ENCODE results near the gene LCA5.

The LCA5 gene

GRCh38 chr6:79512014-79512413, 25.2 kb downstream of the LCA5 start:
- Histone ChIP-seq H3K36me3 (ENCODE audit: insufficient read depth, low read length) (peaks cover 28% of the 10 kb centered on the region), H3K9me3 (ENCODE audit: insufficient read depth, low read depth, low read length) (no peaks in the 10 kb centered on the region), H3K4me3 (ENCODE audit: low read length) (no peak overlapping the region), H3K9ac (ENCODE audit: low read depth, low read length) (no peak overlapping the region), H3K27me3 (ENCODE audit: insufficient read depth, low read length) (no peaks in the 10 kb centered on the region), H3K4me1 (ENCODE audit: insufficient read depth, low read length) (no peaks in the 10 kb centered on the region), H3K27ac (ENCODE audit: low read depth, low read length) (no peak overlapping the region)
- 100% methylated on average over 3 of the region's 6 CpGs for WGBS

- 100% methylated on average over 1 of the region's 1 CpG for WGBS
- H3K4me3 ChIP-seq (ENCODE audit: low read length): no peak overlapping the region
- H3K27ac ChIP-seq (ENCODE audit: low read depth, low read length): no peak overlapping the region
- H3K9ac ChIP-seq (ENCODE audit: low read depth, low read length): no peak overlapping the region
- H3K27me3 ChIP-seq (ENCODE audit: insufficient read depth, low read length): no peaks in the 10 kb centered on the region
- no peaks in the 10 kb centered on the region for H3K4me1 ChIP-seq (ENCODE audit: insufficient read depth, low read length)
- peaks cover 29% of the 10 kb centered on the region for H3K36me3 ChIP-seq (ENCODE audit: insufficient read depth, low read length)
- H3K9me3 ChIP-seq (ENCODE audit: insufficient read depth, low read depth, low read length): no peaks in the 10 kb centered on the region
Measured at GRCh38 chr6:79510707-79511106, 26.5 kb downstream of the LCA5 start.

GRCh38 chr6:79506251-79506650, 31.0 kb downstream of the LCA5 start:
- H3K36me3 ChIP-seq (ENCODE audit: insufficient read depth, low read length): peaks cover 17% of the 10 kb centered on the region
- no peak overlapping the region for H3K9ac ChIP-seq (ENCODE audit: low read depth, low read length)
- no peaks in the 10 kb centered on the region for H3K4me1 ChIP-seq (ENCODE audit: insufficient read depth, low read length)
- WGBS: 95% methylated on average over 1 of the region's 1 CpG
- no peaks in the 10 kb centered on the region for H3K27me3 ChIP-seq (ENCODE audit: insufficient read depth, low read length)
- H3K27ac ChIP-seq (ENCODE audit: low read depth, low read length): no peak overlapping the region
- no peaks in the 10 kb centered on the region for H3K9me3 ChIP-seq (ENCODE audit: insufficient read depth, low read depth, low read length)
- no peak overlapping the region for H3K4me3 ChIP-seq (ENCODE audit: low read length)

- H3K27me3 ChIP-seq (ENCODE audit: insufficient read depth, low read length): no peaks in the 10 kb centered on the region
- no peak overlapping the region for H3K9ac ChIP-seq (ENCODE audit: low read depth, low read length)
- 93% methylated on average over 1 of the region's 2 CpGs for WGBS
- H3K9me3 ChIP-seq (ENCODE audit: insufficient read depth, low read depth, low read length): no peaks in the 10 kb centered on the region
- no peak overlapping the region for H3K4me3 ChIP-seq (ENCODE audit: low read length)
- H3K4me1 ChIP-seq (ENCODE audit: insufficient read depth, low read length): no peaks in the 10 kb centered on the region
- peaks cover 8% of the 10 kb centered on the region for H3K36me3 ChIP-seq (ENCODE audit: insufficient read depth, low read length)
- H3K27ac ChIP-seq (ENCODE audit: low read depth, low read length): no peak overlapping the region
Measured at GRCh38 chr6:79504372-79504771, 32.9 kb downstream of the LCA5 start.

- no peaks in the 10 kb centered on the region for H3K36me3 ChIP-seq (ENCODE audit: insufficient read depth, low read length)
- H3K27ac ChIP-seq (ENCODE audit: low read depth, low read length): no peak overlapping the region
- peaks cover 7% of the 10 kb centered on the region for H3K4me1 ChIP-seq (ENCODE audit: insufficient read depth, low read length)
- H3K4me3 ChIP-seq (ENCODE audit: low read length): no peak overlapping the region
- 100% methylated on average over 1 of the region's 1 CpG for WGBS
- H3K9me3 ChIP-seq (ENCODE audit: insufficient read depth, low read depth, low read length): no peaks in the 10 kb centered on the region
- H3K27me3 ChIP-seq (ENCODE audit: insufficient read depth, low read length): no peaks in the 10 kb centered on the region
- no peak overlapping the region for H3K9ac ChIP-seq (ENCODE audit: low read depth, low read length)
Measured at GRCh38 chr6:79498842-79499241, 38.4 kb downstream of the LCA5 start.

- H3K4me3 ChIP-seq (ENCODE audit: low read length): no peak overlapping the region
- WGBS: 92% methylated on average over 10 of the region's 10 CpGs
- no peak overlapping the region for H3K27ac ChIP-seq (ENCODE audit: low read depth, low read length)
- no peaks in the 10 kb centered on the region; the same call in 1 of the 2 replicates for H3K36me3 ChIP-seq (ENCODE audit: insufficient read depth, low read length)
- peaks cover 7% of the 10 kb centered on the region for H3K4me1 ChIP-seq (ENCODE audit: insufficient read depth, low read length)
- H3K27me3 ChIP-seq (ENCODE audit: insufficient read depth, low read length): no peaks in the 10 kb centered on the region
- H3K9me3 ChIP-seq (ENCODE audit: insufficient read depth, low read depth, low read length): no peaks in the 10 kb centered on the region
- H3K9ac ChIP-seq (ENCODE audit: low read depth, low read length): no peak overlapping the region
Measured at GRCh38 chr6:79495246-79495645, 42.0 kb downstream of the LCA5 start.

GRCh38 chr6:79494841-79495240, 42.4 kb downstream of the LCA5 start:
- WGBS: 21% methylated on average over 5 of the region's 5 CpGs

GRCh38 chr6:79470728-79471127, 66.5 kb downstream of the LCA5 start:
- Histone ChIP-seq H3K4me1 (ENCODE audit: insufficient read depth, low read length) (peaks cover 4% of the 10 kb centered on the region), H3K9ac (ENCODE audit: low read depth, low read length) (no peak overlapping the region), H3K36me3 (ENCODE audit: insufficient read depth, low read length) (no peaks in the 10 kb centered on the region), H3K27ac (ENCODE audit: low read depth, low read length) (no peak overlapping the region), H3K9me3 (ENCODE audit: insufficient read depth, low read depth, low read length) (no peaks in the 10 kb centered on the region), H3K4me3 (ENCODE audit: low read length) (no peak overlapping the region), H3K27me3 (ENCODE audit: insufficient read depth, low read length) (no peaks in the 10 kb centered on the region)

More at GRCh38 chr6:79494841-79495240, 42.4 kb downstream of the LCA5 start:
- H3K36me3 ChIP-seq (ENCODE audit: insufficient read depth, low read length): no peaks in the 10 kb centered on the region; the same call in 1 of the 2 replicates
- peaks cover 7% of the 10 kb centered on the region for H3K4me1 ChIP-seq (ENCODE audit: insufficient read depth, low read length)
- H3K27ac ChIP-seq (ENCODE audit: low read depth, low read length): no peak overlapping the region
- no peaks in the 10 kb centered on the region for H3K9me3 ChIP-seq (ENCODE audit: insufficient read depth, low read depth, low read length)
- H3K9ac ChIP-seq (ENCODE audit: low read depth, low read length): no peak overlapping the region
- no peaks in the 10 kb centered on the region for H3K27me3 ChIP-seq (ENCODE audit: insufficient read depth, low read length)
- no peak overlapping the region for H3K4me3 ChIP-seq (ENCODE audit: low read length)

- Histone ChIP-seq H3K9ac (ENCODE audit: low read depth, low read length) (no peak overlapping the region), H3K4me1 (ENCODE audit: insufficient read depth, low read length) (peaks cover 15% of the 10 kb centered on the region), H3K9me3 (ENCODE audit: insufficient read depth, low read depth, low read length) (no peaks in the 10 kb centered on the region), H3K4me3 (ENCODE audit: low read length) (no peak overlapping the region), H3K27me3 (ENCODE audit: insufficient read depth, low read length) (no peaks in the 10 kb centered on the region), H3K36me3 (ENCODE audit: insufficient read depth, low read length) (no peaks in the 10 kb centered on the region), H3K27ac (ENCODE audit: low read depth, low read length) (no peak overlapping the region)
- 93% methylated on average over 4 of the region's 5 CpGs for WGBS
Measured at GRCh38 chr6:79469376-79470246, 67.6 kb downstream of the LCA5 start.

- no peaks in the 10 kb centered on the region for H3K36me3 ChIP-seq (ENCODE audit: insufficient read depth, low read length)
- WGBS: 89% methylated on average over 8 of the region's 8 CpGs
- H3K4me1 ChIP-seq (ENCODE audit: insufficient read depth, low read length): peaks cover 24% of the 10 kb centered on the region
- no peaks in the 10 kb centered on the region for H3K9me3 ChIP-seq (ENCODE audit: insufficient read depth, low read depth, low read length)
- no peak overlapping the region for H3K9ac ChIP-seq (ENCODE audit: low read depth, low read length)
- H3K27me3 ChIP-seq (ENCODE audit: insufficient read depth, low read length): no peaks in the 10 kb centered on the region
- H3K4me3 ChIP-seq (ENCODE audit: low read length): no peak overlapping the region
- H3K27ac ChIP-seq (ENCODE audit: low read depth, low read length): no peak overlapping the region
Measured at GRCh38 chr6:79468587-79468986, 68.6 kb downstream of the LCA5 start.

- H3K27ac ChIP-seq (ENCODE audit: low read depth, low read length): no peak overlapping the region
- no peaks in the 10 kb centered on the region for H3K36me3 ChIP-seq (ENCODE audit: insufficient read depth, low read length)
- no peaks in the 10 kb centered on the region for H3K27me3 ChIP-seq (ENCODE audit: insufficient read depth, low read length)
- no peak overlapping the region for H3K9ac ChIP-seq (ENCODE audit: low read depth, low read length)
- no peak overlapping the region for H3K4me3 ChIP-seq (ENCODE audit: low read length)
- 45% methylated on average over 2 of the region's 2 CpGs for WGBS
- H3K4me1 ChIP-seq (ENCODE audit: insufficient read depth, low read length): peaks cover 29% of the 10 kb centered on the region
- H3K9me3 ChIP-seq (ENCODE audit: insufficient read depth, low read depth, low read length): no peaks in the 10 kb centered on the region
Measured at GRCh38 chr6:79468116-79468515, 69.1 kb downstream of the LCA5 start.
